ENCODE data around the gene SCART1.

DNA sequence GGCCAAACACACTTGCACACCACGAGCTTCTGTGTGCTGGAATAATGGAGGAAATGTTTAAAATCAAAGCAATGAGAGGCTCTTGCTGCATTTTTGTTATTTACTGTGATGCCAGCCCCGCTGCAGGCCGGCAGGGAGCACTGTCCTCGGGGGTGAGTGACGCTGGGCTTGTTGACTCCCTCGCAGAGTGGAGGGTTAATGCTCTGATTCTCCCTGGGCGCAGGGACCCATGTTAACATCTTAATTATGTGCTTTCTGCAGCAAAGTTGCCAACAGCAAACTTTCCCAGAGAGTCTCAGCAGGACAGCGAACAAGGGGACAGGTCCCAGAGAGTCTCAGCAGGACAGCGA is 22.9 kb downstream of the SCART1 start:
- TF ChIP-seq CTCF (IDR thresholded peaks at IDR 0.05) (no peak), POLR2AphosphoS5 (IDR thresholded peaks at IDR 0.05; ENCODE audit: insufficient read depth in 1 of 2, low read depth in 1 of 2) (no peak), POLR2A (IDR thresholded peaks at IDR 0.05) (no peak)

Data from vagina (tissue), 2 donors.